HepG2 (cell line): ENCODE measurements around the gene NDEL1. TPM values are rescaled to one million over a fixed set of nuclear protein-coding genes. Genes with fewer than 3 reads are reported as not detected.
A peak's percentile ranks its signal among the peaks of the same experiment; 100 is the strongest.

Experiments
- CREM ChIP-seq, 2 experiments: sonication (generic) in 1 of 2; formaldehyde crosslinking in 1 of 2; IDR thresholded peaks; 2 replicates each; pipeline versions ENCODE4 v1.4.0 to v1.6.1; 2016 to 2020; ENCODE audit warnings: antibody characterized with exemption in 1 of 2, mild to moderate bottlenecking in 1 of 2, missing genetic modification reagents in 1 of 2
- HIC2 ChIP-seq: sonication (generic); formaldehyde crosslinking; IDR thresholded peaks from 2 replicates; pipeline ENCODE4 v1.9.0; 2022; ENCODE audit warnings: low read depth, missing genetic modification reagents
- HNF4A ChIP-seq: sonication (generic); formaldehyde crosslinking; IDR thresholded peaks from 2 replicates; pipeline ENCODE4 v1.4.0; 2020; ENCODE audit warnings: missing genetic modification reagents
- LRRFIP1 ChIP-seq: sonication (generic); formaldehyde crosslinking; conservative IDR thresholded peaks from 2 replicates; pipeline ENCODE4 v1.4.0; 2020; ENCODE audit warnings: missing genetic modification reagents
- NFKB2 ChIP-seq: sonication (generic); formaldehyde crosslinking; IDR thresholded peaks from 2 replicates; pipeline ENCODE4 v1.4.0; 2020; ENCODE audit warnings: missing genetic modification reagents, borderline replicate concordance
- NR2F1 ChIP-seq, 2 experiments: fragments of 450-650 bp in 1 of 2; formaldehyde crosslinking in 1 of 2; IDR thresholded peaks; 2 replicates each; pipeline versions ENCODE4 v1.5.0 to v1.6.1; 2016 to 2020; ENCODE audit warnings: mild to moderate bottlenecking in 1 of 2, missing compliant biosample characterization in 1 of 2, missing genetic modification reagents in 1 of 2, moderate library complexity in 1 of 2
- NR2F6 ChIP-seq, 2 experiments: IDR thresholded peaks; 2 replicates each; pipeline ENCODE4 v1.6.1; 2016; ENCODE audit warnings: antibody characterized with exemption in 1 of 2, mild to moderate bottlenecking in 1 of 2
- NRL ChIP-seq: sonication (generic); formaldehyde crosslinking; IDR thresholded peaks from 2 replicates; pipeline ENCODE4 v1.5.0; 2020; ENCODE audit warnings: missing genetic modification reagents, mild to moderate bottlenecking, moderate library complexity, borderline replicate concordance
- RFX1 ChIP-seq: fragments of 450-650 bp; IDR thresholded peaks from 2 replicates; pipeline ENCODE4 v1.6.1; 2017
- RFX3 ChIP-seq: IDR thresholded peaks from 2 replicates; pipeline ENCODE4 v1.6.1; 2016; ENCODE audit warnings: missing biosample characterization, missing genetic modification reagents
- SKI ChIP-seq: fragments of 450-650 bp; IDR thresholded peaks from one replicate; pipeline ENCODE4 v1.6.1; 2018; ENCODE audit warnings: mild to moderate bottlenecking; ENCODE audit not compliant: partially characterized antibody
- STAT5B ChIP-seq: sonication (generic); formaldehyde crosslinking; IDR thresholded peaks from 2 replicates; pipeline ENCODE4 v1.4.0; 2020; ENCODE audit warnings: missing genetic modification reagents
- TBX2 ChIP-seq: sonication (generic); formaldehyde crosslinking; IDR thresholded peaks from 2 replicates; pipeline ENCODE4 v1.5.0; 2020; ENCODE audit warnings: missing genetic modification reagents, mild to moderate bottlenecking, borderline replicate concordance
- TCF12 ChIP-seq, 2 experiments: fragments of 450-650 bp in 1 of 2; sonication (generic) in 1 of 2; formaldehyde crosslinking in 1 of 2; IDR thresholded peaks; 2 replicates each; pipeline versions ENCODE4 v1.6.1 to v1.8.0; 2017 to 2022; ENCODE audit warnings: antibody characterized with exemption in 1 of 2, mild to moderate bottlenecking in 1 of 2, missing genetic modification reagents in 1 of 2, moderate library complexity in 1 of 2
- TRAFD1 ChIP-seq: sonication (generic); formaldehyde crosslinking; IDR thresholded peaks from 2 replicates; pipeline ENCODE4 v1.5.1; 2020; ENCODE audit warnings: missing genetic modification reagents, mild to moderate bottlenecking, borderline replicate concordance
- ZBTB43 ChIP-seq: sonication (generic); formaldehyde crosslinking; conservative IDR thresholded peaks from 2 replicates; pipeline ENCODE4 v1.4.0; 2020; ENCODE audit warnings: missing genetic modification reagents
- ZNF225 ChIP-seq: sonication (generic); formaldehyde crosslinking; IDR thresholded peaks from 2 replicates; pipeline ENCODE4 v1.4.0; 2020; ENCODE audit warnings: mild to moderate bottlenecking, missing genetic modification reagents
- ZNF282 ChIP-seq: fragments of 450-650 bp; IDR thresholded peaks from 2 replicates; pipeline ENCODE4 v1.6.1; 2018; ENCODE audit not compliant: partially characterized antibody
- ZNF350 ChIP-seq: sonication (generic); formaldehyde crosslinking; IDR thresholded peaks from 2 replicates; pipeline ENCODE4 v1.4.0; 2020; ENCODE audit warnings: mild to moderate bottlenecking, low read depth, missing genetic modification reagents, borderline replicate concordance
- ZNF549 ChIP-seq: sonication (generic); formaldehyde crosslinking; IDR thresholded peaks from 2 replicates; pipeline ENCODE4 v1.5.0; 2020; ENCODE audit warnings: missing genetic modification reagents
- ZNF562 ChIP-seq: sonication (generic); formaldehyde crosslinking; IDR thresholded peaks from 2 replicates; pipeline ENCODE4 v1.8.0; 2022; ENCODE audit warnings: missing genetic modification reagents, borderline replicate concordance
- ZNF644 ChIP-seq: IDR thresholded peaks from 2 replicates; pipeline ENCODE4 v1.6.1; 2016; ENCODE audit warnings: low read depth
- ZNF720 ChIP-seq: sonication (generic); formaldehyde crosslinking; IDR thresholded peaks from 2 replicates; pipeline ENCODE4 v1.4.0; 2020; ENCODE audit warnings: missing genetic modification reagents
- polyA plus RNA-seq, 8 experiments: library from polyadenylated mRNA; depleted of rRNA in 3 of 8; stranded (reverse) in 7 of 8; unstranded in 1 of 8; fragments of >200 nt; fragmentation: Illumina TruSeq in 4 of 8; extraction: Trizol in 4 of 8; gene quantifications; 2 replicates each; pipeline versions ENCODE4 v1.2.1 to v1.2.3, GENCODE V29; 2011 to 2016; ENCODE audit warnings: low read depth in 4 of 8, missing spikeins in 1 of 8, mixed read lengths in 1 of 8; ENCODE audit not compliant: insufficient read depth in 1 of 8
- total RNA-seq, 5 experiments: library from RNA; depleted of rRNA; stranded (reverse); fragments of >200 nt; fragmentation: Illumina TruSeq; extraction: Trizol; gene quantifications; 2 replicates each; pipeline ENCODE4 v1.2.3, GENCODE V29; 2016; ENCODE audit warnings: low read depth in 1 of 5

The NDEL1 gene
- total and polyA plus RNA-seq, 2 of the 13 experiments (the other 11 are each of a cell fraction or from before 2014, with no cell fraction given), result 59.8 to 153 TPM

- TF ChIP-seq LRRFIP1 (no peak), NR2F6 (IDR thresholded peaks at IDR 0.05) (no peak), NR2F6 (CRISPR knock-in tag; IDR thresholded peaks at IDR 0.05) (no peak), STAT5B (no peak), ZNF549 (no peak), ZNF225 (no peak), RFX1 (no peak), ZNF282 (no peak), RFX3 (CRISPR knock-in tag) (no peak), TCF12 (IDR thresholded peaks at IDR 0.05) (no peak), TCF12 (CRISPR knock-in tag; IDR thresholded peaks at IDR 0.05) (no peak), SKI (no peak), CREM (IDR thresholded peaks at IDR 0.05) (no peak), CREM (CRISPR knock-in tag; IDR thresholded peaks at IDR 0.05) (no peak), NFKB2 (CRISPR knock-in tag) (peak; percentile 15; the same call in 1 of the 2 replicates), ZNF720 (CRISPR knock-in tag) (no peak), NR2F1 (CRISPR knock-in tag; IDR thresholded peaks at IDR 0.05) (no peak), HIC2 (CRISPR knock-in tag) (peak; percentile 43; the same call in 1 of the 2 replicates), ZNF644 (CRISPR knock-in tag) (no peak), TRAFD1 (no peak), TBX2 (CRISPR knock-in tag) (no peak), NRL (CRISPR knock-in tag) (no peak), ZBTB43 (CRISPR knock-in tag) (no peak), HNF4A (CRISPR knock-in tag) (peak; percentile 79), ZNF562 (CRISPR knock-in tag) (no peak), ZNF350 (no peak)
Measured at GRCh38 chr17:8477715-8478441, 42.2 kb downstream of the NDEL1 start (continued).
